Activated CD4-positive, CD25-positive, alpha-beta regulatory T cell treated with anti-CD3 and anti-CD28 coated beads, Interleukin-2, amount 50 U/mL, for 72 hours (primary cell): ENCODE measurements around the gene ERGIC3.

Source experiments
- DNase-seq: peaks from one replicate; pipeline ENCODE4 v3.0.0; 2021

ERGIC3 gene

GRCh38 chr20:35600176-35600992 is 58.5 kb downstream of the ERGIC3 start:
- no peak for DNase-seq

DNA sequence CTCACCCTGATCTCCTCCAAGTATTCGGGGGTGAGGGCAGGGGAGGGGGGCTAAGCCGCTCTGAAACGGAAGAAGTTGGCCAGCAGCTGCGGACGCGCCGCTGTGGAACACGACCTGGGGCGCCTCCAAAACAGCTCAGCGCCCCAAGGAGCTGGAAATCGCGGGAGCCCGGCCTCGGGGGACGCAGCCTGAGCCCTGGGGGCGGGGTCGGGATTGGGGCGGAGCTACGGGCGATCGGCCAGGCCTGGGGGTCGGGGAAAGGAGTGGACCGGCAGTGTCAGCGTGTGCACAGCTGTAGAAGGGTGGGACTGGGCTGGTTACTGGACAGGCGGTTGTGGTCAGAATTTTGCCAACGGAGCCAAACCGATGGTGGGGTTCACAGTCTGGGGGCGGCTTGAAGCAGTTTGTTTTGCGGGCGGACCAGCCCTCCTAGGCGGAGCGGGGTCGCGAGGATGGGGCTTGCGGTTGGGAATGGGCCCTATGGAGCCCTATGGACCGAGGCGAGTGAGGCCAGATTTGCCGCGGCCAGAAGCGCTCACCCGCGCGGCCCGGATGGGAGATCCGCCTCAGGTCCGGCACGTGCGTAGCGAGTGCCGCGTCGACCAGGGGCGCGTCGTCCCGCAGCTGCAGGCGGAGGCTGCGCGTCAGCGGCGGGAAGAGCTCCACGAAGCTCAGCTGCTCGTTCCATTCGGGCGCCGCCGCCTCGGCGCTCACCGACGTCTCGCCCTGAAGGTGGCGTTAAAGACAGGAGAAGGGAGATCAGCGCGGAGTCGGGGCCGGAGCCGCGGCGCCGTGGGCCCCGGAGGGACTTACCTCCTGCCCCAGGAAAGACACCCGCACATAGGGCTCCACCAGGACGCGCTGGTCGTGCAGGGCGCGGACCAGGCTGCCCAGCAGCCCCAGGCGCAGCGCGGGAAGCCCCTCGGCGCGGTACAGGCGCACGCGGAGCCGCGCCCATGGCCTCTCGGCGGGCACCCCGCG is 59.4 kb downstream of the ERGIC3 start:
- DNase-seq, result peak; percentile 66

DNA sequence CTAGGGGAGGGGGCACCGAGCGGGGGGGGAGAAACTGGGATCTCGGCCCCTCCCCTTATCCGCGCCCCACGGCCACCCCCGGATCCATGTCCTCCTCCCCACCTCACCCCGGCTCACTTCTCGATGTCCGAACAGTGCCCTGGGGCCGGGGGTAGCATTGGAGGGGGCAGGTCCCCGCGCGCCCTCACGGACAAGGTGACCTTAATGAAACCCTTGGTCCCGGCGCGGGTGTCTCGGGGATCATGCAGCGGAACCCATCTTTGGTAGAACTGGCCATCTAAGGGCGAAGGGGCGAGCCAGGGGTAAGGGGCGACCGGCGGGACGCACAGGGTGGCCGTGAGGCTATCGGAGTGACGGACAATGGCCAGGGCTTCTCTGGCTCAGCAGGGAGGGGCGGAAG is 60.1 kb downstream of the ERGIC3 start:
- DNase-seq, result no peak

- no peak for DNase-seq
Observed at GRCh38 chr20:35602851-35603495, 61.1 kb downstream of the ERGIC3 start.

- no peak for DNase-seq
Observed at GRCh38 chr20:35603695-35604448, 62.0 kb downstream of the ERGIC3 start.

DNA sequence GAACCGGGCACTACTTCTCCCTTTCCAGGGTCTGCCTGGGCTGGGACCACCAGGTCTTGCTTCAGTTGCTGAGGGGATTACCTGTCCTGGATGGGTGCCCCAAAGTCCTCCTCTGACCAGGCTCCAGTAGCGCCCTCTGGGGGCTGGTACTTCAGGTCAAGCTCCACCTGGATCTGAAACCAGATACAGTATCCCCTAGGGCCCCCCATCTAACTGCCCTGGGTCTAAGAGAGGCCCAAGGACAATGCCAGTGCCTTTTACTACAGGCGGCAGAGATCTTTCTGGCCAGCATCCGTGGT is 62.5 kb downstream of the ERGIC3 start:
- DNase-seq, result no peak

- no peak for DNase-seq
Observed at GRCh38 chr20:35606127-35606526, 64.2 kb downstream of the ERGIC3 start.
